ENCODE data around the gene NMNAT2. TPM values are rescaled to one million over a fixed set of nuclear protein-coding genes. Genes with fewer than 3 reads are reported as not detected.

Gene NMNAT2
- total RNA-seq, 1 experiment from 2014 or later: 11.4 TPM

- no peak overlapping the region for H4K91ac ChIP-seq (ENCODE audit: insufficient read length, low read depth, low read length)
- H2BK12ac ChIP-seq (ENCODE audit: insufficient read length, low read depth, low read length): no peak overlapping the region
- H4K5ac ChIP-seq (ENCODE audit: insufficient read length, low read depth, low read length): no peak overlapping the region
- H3K14ac ChIP-seq (ENCODE audit: insufficient read depth, low read length): no peak overlapping the region
- no peak overlapping the region for H2BK120ac ChIP-seq (ENCODE audit: low read depth, low read length, poor library complexity, severe bottlenecking)
- no peak overlapping the region for H3K56ac ChIP-seq (ENCODE audit: insufficient read length, low read depth, low read length)
- H3K23ac ChIP-seq (ENCODE audit: insufficient read length, low read depth, low read length): no peak overlapping the region
- no peak overlapping the region for H3K27ac ChIP-seq (ENCODE audit: insufficient read length, low read depth, low read length)
- Mint-ChIP-seq H3K36me3 (ENCODE audit: insufficient read depth in 1 of 3, low read depth in 3 of 3) (peaks cover 2 to 31% (median 6%) of the 10 kb centered on the region in 3 experiments; a peak in 6 of 7 replicates), H3K4me1 (peaks cover 2 to 3% of the 10 kb centered on the region in 2 experiments), H3K9me3 (peaks cover 17 to 20% of the 10 kb centered on the region in 2 experiments), H3K27me3 (ENCODE audit: low read depth) (peaks cover 2% of the 10 kb centered on the region), H3K27ac (no peak overlapping the region), H3K4me3 (no peak overlapping the region)
- no peaks in the 10 kb centered on the region for H3K79me2 ChIP-seq (ENCODE audit: insufficient read depth, low read length)
- H2BK15ac ChIP-seq (ENCODE audit: low read depth, low read length): no peak overlapping the region
- H2AK5ac ChIP-seq (ENCODE audit: insufficient read length, low read length): no peak overlapping the region
- H3K23me2 ChIP-seq (ENCODE audit: insufficient read length, low read depth, low read length, poor library complexity, severe bottlenecking): no peaks in the 10 kb centered on the region
- H2BK20ac ChIP-seq (ENCODE audit: low read depth, low read length, poor library complexity, severe bottlenecking): no peak overlapping the region
- H3K27me3 ChIP-seq (ENCODE audit: insufficient read depth, low read length): no peaks in the 10 kb centered on the region
- H3K79me1 ChIP-seq (ENCODE audit: insufficient read depth, low read depth, low read length, poor library complexity, severe bottlenecking): no peaks in the 10 kb centered on the region
- no peak overlapping the region for H3K4ac ChIP-seq (ENCODE audit: low read depth, low read length)
- H3K9ac ChIP-seq (ENCODE audit: extremely low read depth, insufficient read length, low read length): no peak overlapping the region
- no peak overlapping the region for H3T11ph ChIP-seq (ENCODE audit: low read length)
- H4K8ac ChIP-seq (replicated peaks; ENCODE audit: insufficient read length, low read depth, low read length): no peak overlapping the region
- no peak overlapping the region for H3K4me2 ChIP-seq (ENCODE audit: insufficient read depth, insufficient read length, low read length)
- no peak overlapping the region for H3K18ac ChIP-seq (ENCODE audit: insufficient read length, low read depth, low read length)
- H2AFZ ChIP-seq (ENCODE audit: low read length): no peak overlapping the region
- H4K20me1 ChIP-seq (ENCODE audit: control insufficient read depth, insufficient read depth, insufficient read length): no peaks in the 10 kb centered on the region
- H2BK5ac ChIP-seq (ENCODE audit: insufficient read length, low read length): no peak overlapping the region
- H3K4me1 ChIP-seq (ENCODE audit: insufficient read depth, low read length): no peaks in the 10 kb centered on the region
- TF ChIP-seq CTCF (conservative IDR thresholded peaks at IDR 0.05): no peak
- peaks cover 8% of the 10 kb centered on the region for H3K9me3 ChIP-seq (ENCODE audit: control insufficient read depth, low read depth, low read length)
- no peak for DNase-seq
These were observed 6.5 kb upstream of the NMNAT2 start for GRCh38 chr1:183424691-183425090.
